ENCODE data around the gene TINAG.
"Not testable (repeated sequence)": the region's sequence is repeated elsewhere in the genome, so short reads cannot be mapped to it uniquely, and the experiment has no call there.

The TINAG gene

GRCh38 chr6:54308986-54309315, 710 bp downstream of the TINAG start:
- DNase-seq = no peak

GRCh38 chr6:54310377-54311152, 2.3 kb downstream of the TINAG start:
- DNase-seq = no peak

GRCh38 chr6:54315656-54316055, 7.4 kb downstream of the TINAG start:
- no peak for DNase-seq

- no peak for DNase-seq
Measured at GRCh38 chr6:54320871-54321270, 12.6 kb downstream of the TINAG start.

GRCh38 chr6:54327631-54328030, 19.4 kb downstream of the TINAG start:
- no peak for DNase-seq

GRCh38 chr6:54331571-54331970, 23.3 kb downstream of the TINAG start:
- not testable (repeated sequence) for DNase-seq

- DNase-seq = no peak
Measured at GRCh38 chr6:54335871-54336270, 27.6 kb downstream of the TINAG start.

- no peak for DNase-seq
Measured at GRCh38 chr6:54353975-54354374, 45.7 kb downstream of the TINAG start.

GRCh38 chr6:54354608-54355007, 46.4 kb downstream of the TINAG start:
- DNase-seq = no peak

GRCh38 chr6:54357141-54357540, 48.9 kb downstream of the TINAG start:
- DNase-seq = no peak

GRCh38 chr6:54361188-54361587, 52.9 kb downstream of the TINAG start:
- DNase-seq = no peak

- DNase-seq = no peak
Measured at GRCh38 chr6:54361734-54362133, 53.5 kb downstream of the TINAG start.

- DNase-seq = no peak
Measured at GRCh38 chr6:54366667-54367327, 58.6 kb downstream of the TINAG start.

- no peak for DNase-seq
Measured at GRCh38 chr6:54377776-54378175, 69.5 kb downstream of the TINAG start.

- DNase-seq = no peak
Measured at GRCh38 chr6:54386295-54386694, 78.1 kb downstream of the TINAG start.

- DNase-seq = no peak
Measured at GRCh38 chr6:54390362-54390761, 82.1 kb downstream of the TINAG start.

- DNase-seq = no peak
Measured at GRCh38 chr6:54391577-54391976, 83.3 kb downstream of the TINAG start.

GRCh38 chr6:54403096-54403495, 94.9 kb downstream of the TINAG start:
- no peak for DNase-seq

- no peak for DNase-seq
Measured at GRCh38 chr6:54404791-54405190, 96.5 kb downstream of the TINAG start.

GRCh38 chr6:54411767-54412166, 103.5 kb downstream of the TINAG start:
- DNase-seq = no peak

GRCh38 chr6:54415517-54415916, 107.3 kb downstream of the TINAG start:
- DNase-seq = no peak

- no peak for DNase-seq
Measured at GRCh38 chr6:54419885-54420284, 111.6 kb downstream of the TINAG start.

- no peak for DNase-seq
Measured at GRCh38 chr6:54426995-54427394, 118.8 kb downstream of the TINAG start.

GRCh38 chr6:54427396-54427937, 119.2 kb downstream of the TINAG start:
- no peak for DNase-seq

GRCh38 chr6:54428431-54428830, 120.2 kb downstream of the TINAG start:
- DNase-seq = no peak
